AG09319 (cell line): Measurements from ENCODE around the gene KDM4C.
"Not testable (repeated sequence)": the region's sequence is repeated elsewhere in the genome, so short reads cannot be mapped to it uniquely, and the experiment has no call there.

Source experiments
- DNase-seq: peaks from one replicate; pipeline ENCODE4 v3.0.0-alpha.2; 2010; ENCODE audit warnings: low read depth; ENCODE audit errors: extremely low read depth
- CTCF ChIP-seq: IDR thresholded peaks from 2 replicates; pipeline ENCODE4 v1.5.1; 2011; ENCODE audit warnings: low read depth, mild to moderate bottlenecking, inconsistent platforms, low read length, moderate library complexity

Gene KDM4C

GRCh38 chr9:7174301-7174700 lies 416.5 kb downstream of the KDM4C start:
- DNase-seq: no peak
- TF ChIP-seq CTCF: no peak

GRCh38 chr9:7174884-7175283 lies 417.1 kb downstream of the KDM4C start:
- no peak for DNase-seq
- no peak for TF ChIP-seq CTCF

GRCh38 chr9:7176561-7176960 lies 418.8 kb downstream of the KDM4C start:
- no peak for DNase-seq
- TF ChIP-seq CTCF: no peak

GRCh38 chr9:7177383-7177782 lies 419.6 kb downstream of the KDM4C start:
- no peak for TF ChIP-seq CTCF
- no peak for DNase-seq

GRCh38 chr9:7178729-7179128 lies 421.0 kb downstream of the KDM4C start:
- TF ChIP-seq CTCF: no peak
- DNase-seq: no peak

DNA sequence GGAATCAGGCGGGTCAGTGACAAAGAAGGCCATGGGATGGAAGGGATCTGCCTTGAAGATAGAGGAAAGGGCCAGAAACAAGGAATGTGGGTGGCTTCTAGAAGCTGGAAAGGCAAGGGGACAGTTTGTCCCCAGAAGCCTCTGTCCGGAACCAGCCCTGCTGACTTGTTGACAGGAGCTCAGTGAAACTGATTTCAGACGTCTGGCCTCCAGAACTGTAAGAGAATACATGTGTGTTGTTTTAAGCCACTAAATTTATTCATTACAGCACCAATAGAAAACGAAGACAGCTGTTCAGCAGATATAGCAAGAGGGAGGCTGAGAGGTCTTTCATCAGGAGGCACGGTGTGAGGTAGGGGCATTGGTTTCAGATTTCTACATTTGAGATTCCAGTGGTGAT lies 422.5 kb downstream of the KDM4C start:
- no peak for DNase-seq
- no peak for TF ChIP-seq CTCF

- not testable (repeated sequence) for DNase-seq
Measured at GRCh38 chr9:7183139-7183538, 425.4 kb downstream of the KDM4C start.

- no peak for DNase-seq
Measured at GRCh38 chr9:7185612-7186011, 427.8 kb downstream of the KDM4C start.

More at GRCh38 chr9:7185612-7186011, 427.8 kb downstream of the KDM4C start:
- TF ChIP-seq CTCF: no peak
